HepG2 (cell line): Measurements from ENCODE around the gene LILRB3. TPM values are rescaled to one million over a fixed set of nuclear protein-coding genes. Genes with fewer than 3 reads are reported as not detected.

ENCODE experiments used
- ARID5B ChIP-seq: IDR thresholded peaks from 2 replicates; pipeline ENCODE4 v1.4.0; 2020; ENCODE audit warnings: mild to moderate bottlenecking, missing genetic modification reagents
- ATF6 ChIP-seq: sonication (generic); formaldehyde crosslinking; conservative IDR thresholded peaks from 2 replicates; pipeline ENCODE4 v1.4.0; 2020; ENCODE audit warnings: missing genetic modification reagents
- CCDC6 ChIP-seq: sonication (generic); formaldehyde crosslinking; IDR thresholded peaks from 2 replicates; pipeline ENCODE4 v1.8.1; 2022; ENCODE audit warnings: mild to moderate bottlenecking, missing genetic modification reagents, moderate library complexity
- CHD2 ChIP-seq: IDR thresholded peaks from 2 replicates; pipeline ENCODE4 v1.6.1; 2011; ENCODE audit warnings: low read depth, low read length, improper control_type of control experiment
- DBP ChIP-seq: sonication (generic); formaldehyde crosslinking; IDR thresholded peaks from 2 replicates; pipeline ENCODE4 v1.4.0; 2020; ENCODE audit warnings: missing genetic modification reagents; ENCODE audit errors: not compliant biosample characterization
- EP300 ChIP-seq, 3 experiments: sonication (generic) in 1 of 3; formaldehyde crosslinking in 1 of 3; IDR thresholded peaks; 2 replicates each; pipeline versions ENCODE4 v1.5.1 to v1.6.1; 2011 to 2020; ENCODE audit warnings: low read depth in 2 of 3, low read length in 2 of 3, borderline replicate concordance in 1 of 3, improper control_type of control experiment in 1 of 3, mild to moderate bottlenecking in 1 of 3, missing genetic modification reagents in 1 of 3, moderate library complexity in 1 of 3
- MAZ ChIP-seq, 2 experiments: sonication (generic) in 1 of 2; formaldehyde crosslinking in 1 of 2; IDR thresholded peaks; 2 replicates each; pipeline versions ENCODE4 v1.5.0 to v1.6.1; 2012 to 2020; ENCODE audit warnings: low read depth in 2 of 2, mild to moderate bottlenecking in 2 of 2, borderline replicate concordance in 1 of 2, improper control_type of control experiment in 1 of 2, low read length in 1 of 2, missing genetic modification reagents in 1 of 2, moderate library complexity in 1 of 2
- PCBP2 ChIP-seq: fragments of 200-400 bp; formaldehyde crosslinking; optimal IDR thresholded peaks from 2 replicates; pipeline ENCODE3; 2018; ENCODE audit warnings: low read length, low read depth; ENCODE audit not compliant: poor library complexity, severe bottlenecking
- SOX6 ChIP-seq, 2 experiments: fragments of 450-650 bp in 1 of 2; sonication (generic) in 1 of 2; formaldehyde crosslinking in 1 of 2; IDR thresholded peaks; 2 replicates each; pipeline versions ENCODE4 v1.4.0 to v1.6.1; 2017 to 2020; ENCODE audit warnings: antibody characterized with exemption in 1 of 2, mild to moderate bottlenecking in 1 of 2, missing genetic modification reagents in 1 of 2
- SP1 ChIP-seq, 2 experiments: fragments of 450-650 bp in 1 of 2; sonication (generic) in 1 of 2; formaldehyde crosslinking in 1 of 2; IDR thresholded peaks; 2 replicates each; pipeline versions ENCODE4 v1.4.0 to v1.6.1; 2016 to 2020; ENCODE audit warnings: missing genetic modification reagents in 1 of 2
- TIGD3 ChIP-seq: sonication (generic); formaldehyde crosslinking; IDR thresholded peaks from 2 replicates; pipeline ENCODE4 v1.5.1; 2020; ENCODE audit warnings: mild to moderate bottlenecking, missing genetic modification reagents, borderline replicate concordance
- TOPORS ChIP-seq: sonication (generic); formaldehyde crosslinking; IDR thresholded peaks from 2 replicates; pipeline ENCODE4 v1.8.0; 2023; ENCODE audit warnings: mild to moderate bottlenecking, missing genetic modification reagents
- ZBTB1 ChIP-seq: sonication (generic); formaldehyde crosslinking; IDR thresholded peaks from 2 replicates; pipeline ENCODE4 v1.4.0; 2020; ENCODE audit warnings: missing genetic modification reagents, borderline replicate concordance
- ZEB1 ChIP-seq: IDR thresholded peaks from 2 replicates; pipeline ENCODE4 v1.6.1; 2012; ENCODE audit warnings: mild to moderate bottlenecking, low read depth, inconsistent platforms; ENCODE audit not compliant: insufficient replicate concordance
- ZMYM4 ChIP-seq: sonication (generic); formaldehyde crosslinking; IDR thresholded peaks from 2 replicates; pipeline ENCODE4 v1.8.1; 2023; ENCODE audit warnings: mild to moderate bottlenecking, missing genetic modification reagents
- ZNF18 ChIP-seq: sonication (generic); formaldehyde crosslinking; IDR thresholded peaks from 2 replicates; pipeline ENCODE4 v1.8.0; 2022; ENCODE audit warnings: mild to moderate bottlenecking, missing genetic modification reagents; ENCODE audit not compliant: insufficient replicate concordance
- polyA plus RNA-seq, 8 experiments: library from polyadenylated mRNA; depleted of rRNA in 3 of 8; stranded (reverse) in 7 of 8; unstranded in 1 of 8; fragments of >200 nt; fragmentation: Illumina TruSeq in 4 of 8; extraction: Trizol in 4 of 8; gene quantifications; 2 replicates each; pipeline versions ENCODE4 v1.2.1 to v1.2.3, GENCODE V29; 2011 to 2016; ENCODE audit warnings: low read depth in 4 of 8, missing spikeins in 1 of 8, mixed read lengths in 1 of 8; ENCODE audit not compliant: insufficient read depth in 1 of 8
- total RNA-seq, 5 experiments: library from RNA; depleted of rRNA; stranded (reverse); fragments of >200 nt; fragmentation: Illumina TruSeq; extraction: Trizol; gene quantifications; 2 replicates each; pipeline ENCODE4 v1.2.3, GENCODE V29; 2016; ENCODE audit warnings: low read depth in 1 of 5

LILRB3 gene
- total and polyA plus RNA-seq, 2 of the 13 experiments (the other 11 are each of a cell fraction or from before 2014, with no cell fraction given), result 0.22 TPM; not detected in 1

- TF ChIP-seq EP300 (IDR thresholded peaks at IDR 0.05; ENCODE audit: low read depth in 2 of 2, low read length in 2 of 2) (no peak), EP300 (CRISPR knock-in tag; IDR thresholded peaks at IDR 0.05; ENCODE audit: borderline replicate concordance) (no peak), ZMYM4 (no peak), CCDC6 (CRISPR knock-in tag) (peak; percentile 70; the same call in 1 of the 2 replicates), ZBTB1 (CRISPR knock-in tag) (no peak), SOX6 (IDR thresholded peaks at IDR 0.05) (no peak), SOX6 (CRISPR knock-in tag; IDR thresholded peaks at IDR 0.05) (peak; percentile 24; the same call in 1 of the 2 replicates), PCBP2 (no peak), TOPORS (CRISPR knock-in tag) (no peak), DBP (no peak), MAZ (IDR thresholded peaks at IDR 0.05; ENCODE audit: borderline replicate concordance, low read depth, low read length) (peak; percentile 95), MAZ (CRISPR knock-in tag; IDR thresholded peaks at IDR 0.05; ENCODE audit: low read depth) (peak; percentile 78), ZNF18 (CRISPR knock-in tag) (peak; percentile 10), ARID5B (peak; percentile 43; the same call in 1 of the 2 replicates), ATF6 (CRISPR knock-in tag) (no peak), TIGD3 (no peak), CHD2 (no peak), ZEB1 (no peak), SP1 (IDR thresholded peaks at IDR 0.05) (peak; percentile 79), SP1 (CRISPR knock-in tag; IDR thresholded peaks at IDR 0.05) (peak; percentile 90)
Observed at GRCh38 chr19:54189735-54190502, 32.9 kb downstream of the LILRB3 start (continued).
